WTC11 (cell line): ENCODE data around the gene MAP4K3. TPM values are rescaled to one million over a fixed set of nuclear protein-coding genes. Genes with fewer than 3 reads are reported as not detected.
A peak's percentile ranks its signal among the peaks of the same experiment; 100 is the strongest.

Experiments
- ATAC-seq: fragments of 200-7000 bp; cut with Tn5 transposase; 2 replicates; pipeline ENCODE4 v1.10.0; 2021; ENCODE audit warnings: mild to moderate bottlenecking, moderate library complexity
- CTCF ChIA-PET: fragments of 300-600 bp; sonication (Branson Sonifier 250); formaldehyde crosslinking; loops from one replicate; lab custom pipeline; 2021; ENCODE audit warnings: antibody characterized with exemption; lab: Charles Lee
- POLR2A ChIA-PET: fragments of 350-600 bp; sonication (Branson Sonifier 250); formaldehyde crosslinking; loops from one replicate; lab custom pipeline; 2021; ENCODE audit warnings: antibody characterized with exemption; lab: Charles Lee
- DNase-seq: peaks from one replicate; pipeline ENCODE4 v3.0.0; 2021; ENCODE audit warnings: low spot score
- H3K27ac Mint-ChIP-seq: 2 replicates; pipeline ENCODE4 v1.8.0; 2021; ENCODE audit warnings: mixed read lengths
- H3K27me3 Mint-ChIP-seq: 2 replicates; pipeline ENCODE4 v1.8.0; 2021; ENCODE audit warnings: low read depth, mild to moderate bottlenecking, moderate library complexity, mixed read lengths
- H3K36me3 Mint-ChIP-seq: 2 replicates; pipeline ENCODE4 v1.8.0; 2021; ENCODE audit warnings: mixed read lengths
- H3K4me1 Mint-ChIP-seq: 2 replicates; pipeline ENCODE4 v1.8.0; 2022; ENCODE audit warnings: mixed read lengths
- H3K4me3 Mint-ChIP-seq: 2 replicates; pipeline ENCODE4 v1.8.0; 2021; ENCODE audit warnings: mild to moderate bottlenecking, moderate library complexity, mixed read lengths
- H3K9me3 Mint-ChIP-seq: 2 replicates; pipeline ENCODE4 v1.8.0; 2021; ENCODE audit warnings: mixed read lengths
- CDX4 ChIP-seq: fragments of 250-450 bp; sonication (Bioruptor Pico); IDR thresholded peaks from 2 replicates; pipeline ENCODE4 v1.9.0; 2021; ENCODE audit warnings: moderate library complexity, mild to moderate bottlenecking, inconsistent platforms, borderline replicate concordance
- E2F4 ChIP-seq: sonication (generic); formaldehyde crosslinking; IDR thresholded peaks from 2 replicates; pipeline ENCODE4 v1.8.1; 2022; ENCODE audit warnings: low read depth, mild to moderate bottlenecking, moderate library complexity, missing genetic modification reagents, borderline replicate concordance
- ETV6 ChIP-seq: sonication (generic); formaldehyde crosslinking; IDR thresholded peaks from 2 replicates; pipeline ENCODE4 v1.8.1; 2022; ENCODE audit warnings: mild to moderate bottlenecking, missing genetic modification reagents
- FOXK1 ChIP-seq: sonication (generic); formaldehyde crosslinking; IDR thresholded peaks from 2 replicates; pipeline ENCODE4 v1.8.0; 2022; ENCODE audit warnings: mild to moderate bottlenecking, moderate library complexity, missing genetic modification reagents
- FOXP1 ChIP-seq: sonication (generic); formaldehyde crosslinking; IDR thresholded peaks from 2 replicates; pipeline ENCODE4 v1.8.0; 2022; ENCODE audit warnings: missing genetic modification reagents, mild to moderate bottlenecking, moderate library complexity, borderline replicate concordance
- IRF1 ChIP-seq: sonication (generic); formaldehyde crosslinking; IDR thresholded peaks from 2 replicates; pipeline ENCODE4 v1.8.0; 2023; ENCODE audit warnings: missing genetic modification reagents
- JAZF1 ChIP-seq: fragments of 250-450 bp; sonication (Bioruptor Pico); IDR thresholded peaks from 2 replicates; pipeline ENCODE4 v1.9.0; 2021; ENCODE audit warnings: moderate library complexity, mild to moderate bottlenecking, inconsistent platforms
- MYBL2 ChIP-seq: sonication (generic); formaldehyde crosslinking; IDR thresholded peaks from 2 replicates; pipeline ENCODE4 v1.8.1; 2023; ENCODE audit warnings: mild to moderate bottlenecking, moderate library complexity, missing genetic modification reagents
- NFATC4 ChIP-seq: fragments of 250-450 bp; sonication (Bioruptor Pico); IDR thresholded peaks from 2 replicates; pipeline ENCODE4 v1.9.0; 2021; ENCODE audit warnings: mild to moderate bottlenecking
- NR1H2 ChIP-seq: sonication (generic); formaldehyde crosslinking; IDR thresholded peaks from 2 replicates; pipeline ENCODE4 v1.9.0; 2021; ENCODE audit warnings: mild to moderate bottlenecking, moderate library complexity, missing genetic modification reagents
- NR2C2 ChIP-seq: sonication (generic); formaldehyde crosslinking; IDR thresholded peaks from 2 replicates; pipeline ENCODE4 v1.8.0; 2022; ENCODE audit warnings: mild to moderate bottlenecking, missing genetic modification reagents
- TEAD4 ChIP-seq: sonication (generic); formaldehyde crosslinking; IDR thresholded peaks from 2 replicates; pipeline ENCODE4 v1.8.0; 2022; ENCODE audit warnings: mild to moderate bottlenecking, missing genetic modification reagents
- USF2 ChIP-seq: sonication (generic); formaldehyde crosslinking; IDR thresholded peaks from 2 replicates; pipeline ENCODE4 v1.8.1; 2023; ENCODE audit warnings: mild to moderate bottlenecking, missing genetic modification reagents, moderate library complexity
- ZNF121 ChIP-seq: sonication (generic); formaldehyde crosslinking; IDR thresholded peaks from 2 replicates; pipeline ENCODE4 v1.8.0; 2023; ENCODE audit warnings: missing genetic modification reagents
- ZNF281 ChIP-seq: sonication (generic); formaldehyde crosslinking; IDR thresholded peaks from 2 replicates; pipeline ENCODE4 v1.8.0; 2023; ENCODE audit warnings: mild to moderate bottlenecking, missing genetic modification reagents
- ZNF423 ChIP-seq: fragments of 250-450 bp; sonication (Bioruptor Pico); IDR thresholded peaks from 2 replicates; pipeline ENCODE4 v2.1.2; 2022; ENCODE audit warnings: mild to moderate bottlenecking, moderate library complexity
- ZNF532 ChIP-seq: fragments of 250-450 bp; sonication (Bioruptor Pico); IDR thresholded peaks from 2 replicates; pipeline ENCODE4 v1.9.0; 2021; ENCODE audit warnings: mild to moderate bottlenecking, borderline replicate concordance
- ZSCAN18 ChIP-seq: fragments of 250-450 bp; sonication (Bioruptor Pico); IDR thresholded peaks from 2 replicates; pipeline ENCODE4 v2.1.2; 2022; ENCODE audit warnings: mild to moderate bottlenecking, moderate library complexity
- total RNA-seq: library from RNA; stranded (reverse); gene quantifications from 3 replicates; pipeline ENCODE4 v1.2.3, GENCODE V29; 2021
- TF ChIP-seq, protein P1 (sequence below): sonication (generic); formaldehyde crosslinking; IDR thresholded peaks from 2 replicates; pipeline ENCODE4 v1.8.0; 2022; ENCODE audit warnings: mild to moderate bottlenecking, missing genetic modification reagents

The MAP4K3 gene
- total RNA-seq, 1 experiment from 2014 or later: 73.2 TPM

DNA sequence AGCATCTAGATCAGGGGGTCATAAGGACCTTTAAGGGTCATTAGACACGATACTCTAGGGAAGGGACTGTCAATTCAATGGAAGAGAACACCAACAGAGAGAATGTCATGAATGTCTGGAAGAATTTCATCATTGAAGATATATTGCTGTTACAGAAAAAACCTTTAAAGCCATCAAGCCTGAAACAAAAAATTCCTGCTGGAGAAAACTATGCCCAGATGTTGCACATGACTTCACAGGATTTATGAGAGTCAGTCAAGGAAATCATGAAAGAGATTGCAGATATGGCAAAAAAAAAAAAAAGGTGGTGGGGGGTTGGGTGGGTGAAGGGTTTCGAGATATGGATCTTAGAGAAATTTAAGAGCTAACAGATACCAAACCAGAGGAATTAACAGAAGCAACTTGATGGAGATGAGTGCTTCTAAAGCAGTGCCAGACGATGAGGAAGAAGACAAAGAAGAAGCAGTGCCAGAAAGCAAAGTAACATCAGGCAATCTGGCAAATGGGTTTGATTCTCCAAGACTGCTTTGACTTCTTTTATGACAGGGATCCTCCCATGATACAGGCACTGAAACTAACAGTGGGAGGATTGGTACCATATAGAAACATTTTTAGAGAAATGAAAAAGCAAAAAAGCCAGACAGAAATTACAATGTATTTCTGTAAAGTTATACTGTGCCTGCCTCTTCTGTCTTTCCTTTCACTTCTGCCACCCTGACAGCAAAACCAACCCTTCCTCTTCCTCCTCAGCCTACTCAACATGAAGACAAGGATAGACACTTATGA lies 28.5 kb downstream of the MAP4K3 start:
- ChIA-PET CTCF (no interaction called here), POLR2A (no interaction called here)
- Mint-ChIP-seq H3K4me1 (peaks cover 94% of the 10 kb centered on the region), H3K4me3 (no peak overlapping the region), H3K36me3 (no peaks in the 10 kb centered on the region; the same call in 1 of the 2 replicates), H3K27ac (peak overlapping the region; percentile 78), H3K9me3 (no peaks in the 10 kb centered on the region), H3K27me3 (no peaks in the 10 kb centered on the region)
- no peak for TF ChIP-seq TEAD4 (CRISPR knock-in tag)
- no peak for TF ChIP-seq FOXK1 (CRISPR knock-in tag)
- TF ChIP-seq NR2C2 (CRISPR knock-in tag): no peak
- TF ChIP-seq NFATC4 (CRISPR knock-in tag): no peak
- TF ChIP-seq, protein P1, sequence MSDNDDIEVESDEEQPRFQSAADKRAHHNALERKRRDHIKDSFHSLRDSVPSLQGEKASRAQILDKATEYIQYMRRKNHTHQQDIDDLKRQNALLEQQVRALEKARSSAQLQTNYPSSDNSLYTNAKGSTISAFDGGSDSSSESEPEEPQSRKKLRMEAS (CRISPR knock-in tag): no peak
- TF ChIP-seq IRF1: no peak
- TF ChIP-seq ETV6 (CRISPR knock-in tag): no peak
- TF ChIP-seq USF2 (CRISPR knock-in tag): no peak
- no peak for TF ChIP-seq MYBL2 (CRISPR knock-in tag)
- TF ChIP-seq ZSCAN18 (CRISPR knock-in tag): no peak
- no peak for TF ChIP-seq ZNF532 (CRISPR knock-in tag)
- no peak for DNase-seq
- no peak for ATAC-seq

GRCh38 chr2:39407516-39408296 lies 29.4 kb downstream of the MAP4K3 start:
- H3K27me3 Mint-ChIP-seq: no peaks in the 10 kb centered on the region
- no peak for ATAC-seq
- H3K9me3 Mint-ChIP-seq: no peaks in the 10 kb centered on the region
- DNase-seq: no peak
- POLR2A ChIA-PET: no interaction called here
- peaks cover 94% of the 10 kb centered on the region for H3K4me1 Mint-ChIP-seq
- CTCF ChIA-PET: no interaction called here
- peak overlapping the region; percentile 86 for H3K27ac Mint-ChIP-seq
- peak overlapping the region; percentile 19; the same call in 1 of the 2 replicates for H3K4me3 Mint-ChIP-seq
- no peaks in the 10 kb centered on the region; the same call in 1 of the 2 replicates for H3K36me3 Mint-ChIP-seq
- TF ChIP-seq JAZF1 (CRISPR knock-in tag) (no peak), NR1H2 (CRISPR knock-in tag) (no peak), ZNF423 (CRISPR knock-in tag) (no peak), FOXK1 (CRISPR knock-in tag) (no peak), MYBL2 (CRISPR knock-in tag) (no peak), CDX4 (CRISPR knock-in tag) (no peak), FOXP1 (0 out of 2 replicates have a peak, but pooled peaks have one; percentile 48), ZNF121 (peak; percentile 100), E2F4 (no peak), ZNF281 (no peak)
